GM12892 (cell line): ENCODE results near the gene LFNG.

Experiments
- POLR2A ChIP-seq: IDR thresholded peaks from 2 replicates; pipeline ENCODE4 v1.6.1; 2011; ENCODE audit warnings: low read depth, low read length, control low read depth
- POLR2AphosphoS5 ChIP-seq: IDR thresholded peaks from 2 replicates; pipeline ENCODE4 v1.6.1; 2011; ENCODE audit warnings: low read depth, low read length, control low read depth

DNA sequence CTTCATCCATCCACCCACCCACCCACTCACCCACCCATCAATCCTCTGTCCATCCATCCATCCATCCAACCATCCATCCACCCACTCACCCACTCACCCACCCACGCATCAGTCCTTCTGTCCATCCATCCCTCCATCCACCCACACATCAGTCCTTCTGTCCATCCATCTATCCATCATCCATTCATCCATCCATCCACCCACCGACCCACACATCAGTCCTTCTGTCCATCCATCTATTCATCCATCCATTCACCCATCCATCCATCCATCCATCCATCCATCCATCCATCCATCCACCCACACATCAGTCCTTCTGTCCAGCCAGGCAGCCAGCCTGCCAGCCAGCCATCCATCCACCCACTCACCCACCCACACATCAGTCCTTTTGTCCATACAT, 27.5 kb upstream of the LFNG start:
- no peak for TF ChIP-seq POLR2A
- no peak for TF ChIP-seq POLR2AphosphoS5
